Osteocyte (in vitro differentiated cells): Measurements from ENCODE around the gene TMEM253. TPM values are rescaled to one million over a fixed set of nuclear protein-coding genes. Genes with fewer than 3 reads are reported as not detected.

Experiments used
- DNase-seq: peaks from one replicate; pipeline ENCODE4 v3.0.0; 2021; ENCODE audit warnings: mixed read lengths; ENCODE audit not compliant: unreplicated experiment; ENCODE audit errors: extremely low spot score
- H3K27ac Mint-ChIP-seq: one replicate; pipeline ENCODE4 v1.8.0; 2021; ENCODE audit warnings: mild to moderate bottlenecking, mixed read lengths; ENCODE audit not compliant: unreplicated experiment
- H3K27me3 Mint-ChIP-seq: one replicate; pipeline ENCODE4 v1.8.0; 2021; ENCODE audit warnings: mixed read lengths; ENCODE audit not compliant: unreplicated experiment
- H3K36me3 Mint-ChIP-seq: one replicate; pipeline ENCODE4 v1.8.0; 2021; ENCODE audit warnings: mixed read lengths; ENCODE audit not compliant: unreplicated experiment
- H3K4me1 Mint-ChIP-seq: one replicate; pipeline ENCODE4 v1.8.0; 2021; ENCODE audit warnings: mixed read lengths; ENCODE audit not compliant: unreplicated experiment
- H3K4me3 Mint-ChIP-seq: one replicate; pipeline ENCODE4 v1.8.0; 2021; ENCODE audit warnings: mild to moderate bottlenecking, moderate library complexity, mixed read lengths; ENCODE audit not compliant: unreplicated experiment
- H3K9me3 Mint-ChIP-seq: one replicate; pipeline ENCODE4 v1.8.0; 2021; ENCODE audit warnings: mixed read lengths; ENCODE audit not compliant: unreplicated experiment
- CTCF ChIP-seq: fragments of 200-600 bp; sonication (generic); IDR thresholded peaks from 2 replicates; pipeline ENCODE4 v1.5.0; 2021; ENCODE audit warnings: antibody characterized with exemption, mild to moderate bottlenecking, moderate library complexity
- total RNA-seq: library from RNA; stranded (reverse); gene quantifications from 2 replicates; pipeline ENCODE4 v1.2.1, GENCODE V29; 2021

Gene TMEM253
- total RNA-seq, 1 donor from 2014 or later = 1.2 TPM

- TF ChIP-seq CTCF = no peak
- Mint-ChIP-seq H3K4me1 (peaks cover 55% of the 10 kb centered on the region), H3K36me3 (no peaks in the 10 kb centered on the region), H3K9me3 (no peaks in the 10 kb centered on the region), H3K27me3 (no peaks in the 10 kb centered on the region), H3K4me3 (peak overlapping the region; percentile 29), H3K27ac (no peak overlapping the region)
- no peak for DNase-seq
Measured at GRCh38 chr14:21101802-21102413, 1.0 kb downstream of the TMEM253 start.

- Mint-ChIP-seq H3K27ac (peak overlapping the region; percentile 91), H3K4me3 (peak overlapping the region; percentile 95), H3K4me1 (peaks cover 54% of the 10 kb centered on the region), H3K36me3 (no peaks in the 10 kb centered on the region), H3K27me3 (no peaks in the 10 kb centered on the region), H3K9me3 (no peaks in the 10 kb centered on the region)
- TF ChIP-seq CTCF = no peak
- no peak for DNase-seq
Measured at GRCh38 chr14:21102521-21103410, 1.9 kb downstream of the TMEM253 start.

- Mint-ChIP-seq H3K9me3 (no peaks in the 10 kb centered on the region), H3K27ac (peak overlapping the region; percentile 91), H3K4me3 (peak overlapping the region; percentile 95), H3K36me3 (no peaks in the 10 kb centered on the region), H3K4me1 (peaks cover 54% of the 10 kb centered on the region), H3K27me3 (no peaks in the 10 kb centered on the region)
- no peak for TF ChIP-seq CTCF
- DNase-seq = no peak
Measured at GRCh38 chr14:21103411-21103709, 2.5 kb downstream of the TMEM253 start.

GRCh38 chr14:21103710-21104447 is 3.0 kb downstream of the TMEM253 start:
- Mint-ChIP-seq H3K4me1 (peaks cover 51% of the 10 kb centered on the region), H3K36me3 (no peaks in the 10 kb centered on the region), H3K27me3 (no peaks in the 10 kb centered on the region), H3K27ac (peak overlapping the region; percentile 91), H3K4me3 (peak overlapping the region; percentile 95), H3K9me3 (no peaks in the 10 kb centered on the region)
- peak; percentile 70 for TF ChIP-seq CTCF
- peak; percentile 97 for DNase-seq
